Common myeloid progenitor, CD34-positive (primary cell): Measurements from ENCODE around the gene NFAM1.

ENCODE experiments used
- CTCF ChIA-PET: fragments of 350-600 bp; sonication (Branson Sonifier 250); formaldehyde crosslinking; loops from one replicate; lab custom pipeline; 2021; ENCODE audit warnings: antibody characterized with exemption; lab: Charles Lee
- POLR2A ChIA-PET: fragments of 350-600 bp; sonication (Branson Sonifier 250); formaldehyde crosslinking; loops from one replicate; lab custom pipeline; 2021; ENCODE audit warnings: antibody characterized with exemption; lab: Charles Lee
- DNase-seq, 3 donors: peaks; one replicate each; pipeline versions ENCODE4 v3.0.0 to v3.0.0-alpha.2; 2013
- H3K27ac ChIP-seq, 2 experiments: 1 replicate in 1 of 2; 2 replicates in 1 of 2; pipeline ENCODE4 v1.7.0; 2013; ENCODE audit warnings: inconsistent platforms in 2 of 2, low read length in 2 of 2, mild to moderate bottlenecking in 2 of 2, low read depth in 1 of 2, moderate library complexity in 1 of 2; ENCODE audit not compliant: severe bottlenecking in 2 of 2, insufficient read depth in 1 of 2, poor library complexity in 1 of 2
- H3K27me3 ChIP-seq, 5 experiments: replicated peaks in 2 of 5; 1 replicate in 3 of 5; 2 replicates in 2 of 5; pipeline versions ENCODE4 v1.6.1 to v1.7.0; 2013; ENCODE audit warnings: low read length in 4 of 5, mild to moderate bottlenecking in 2 of 5, moderate library complexity in 2 of 5, inconsistent platforms in 1 of 5; ENCODE audit not compliant: insufficient read depth in 5 of 5, control insufficient read depth in 4 of 5
- H3K36me3 ChIP-seq, 4 experiments: 1 replicate in 2 of 4; 2 replicates in 2 of 4; pipeline versions ENCODE4 v1.6.1 to v1.7.0; 2013; ENCODE audit warnings: low read length in 3 of 4, control low read depth in 1 of 4, mild to moderate bottlenecking in 1 of 4; ENCODE audit not compliant: control insufficient read depth in 4 of 4, insufficient read depth in 4 of 4
- H3K4me1 ChIP-seq, 4 experiments: 1 replicate in 3 of 4; 2 replicates in 1 of 4; pipeline versions ENCODE4 v1.6.1 to v1.7.1; 2013; ENCODE audit warnings: low read length in 3 of 4, mild to moderate bottlenecking in 3 of 4, control low read depth in 1 of 4, inconsistent platforms in 1 of 4, moderate library complexity in 1 of 4; ENCODE audit not compliant: control insufficient read depth in 4 of 4, insufficient read depth in 4 of 4; ENCODE audit errors: control extremely low read depth in 1 of 4
- H3K4me3 ChIP-seq, 7 experiments: 1 replicate in 4 of 7; 2 replicates in 3 of 7; pipeline versions ENCODE4 v1.5.1 to v1.7.0; 2013; ENCODE audit warnings: mild to moderate bottlenecking in 7 of 7, low read length in 6 of 7, moderate library complexity in 6 of 7, inconsistent platforms in 2 of 7, low read depth in 2 of 7, control low read depth in 1 of 7; ENCODE audit not compliant: insufficient read depth in 4 of 7, control insufficient read depth in 1 of 7; ENCODE audit errors: extremely low read depth in 1 of 7
- H3K9me3 ChIP-seq, 5 experiments: 1 replicate in 4 of 5; 2 replicates in 1 of 5; pipeline versions ENCODE4 v1.6.1 to v1.7.1; 2013; ENCODE audit warnings: low read length in 4 of 5, mild to moderate bottlenecking in 2 of 5, inconsistent platforms in 1 of 5, low read depth in 1 of 5, moderate library complexity in 1 of 5; ENCODE audit not compliant: control insufficient read depth in 4 of 5, insufficient read depth in 2 of 5; ENCODE audit errors: control extremely low read depth in 1 of 5
- WGBS: methylation state at CpG from one replicate; pipeline ENCODE4 v1.1.5; 2013; ENCODE audit not compliant: insufficient coverage; 5-methylcytosine and 5-hydroxymethylcytosine counted together

The NFAM1 gene

GRCh38 chr22:42468841-42469240 lies 36.6 kb upstream of the NFAM1 start:
- 100% methylated on average over 1 of the region's 2 CpGs for WGBS
- Histone ChIP-seq H3K4me1 (no peaks in the 10 kb centered on the region), H3K36me3 (no peaks in the 10 kb centered on the region), H3K9me3 (no peaks in the 10 kb centered on the region), H3K27ac (no peak overlapping the region), H3K4me3 (no peak overlapping the region), H3K27me3 (peaks cover 0 to 3% (median 0%) of the 10 kb centered on the region in 5 experiments)
- ChIA-PET POLR2A (no interaction called here), CTCF (no interaction called here)
- DNase-seq, result no peak

- ChIA-PET CTCF (interaction anchor here (1.3 to 2.1 kb wide), 2 partner anchors 9 to 18 kb away, joined by 4 to 9 read pairs; no protein-coding TSS in a partner anchor), POLR2A (no interaction called here)
- H3K4me3 ChIP-seq, result no peak overlapping the region
- no peaks in the 10 kb centered on the region for H3K9me3 ChIP-seq
- WGBS, result 11% methylated on average over 1 of the region's 1 CpG
- H3K36me3 ChIP-seq, result no peaks in the 10 kb centered on the region
- H3K27me3 ChIP-seq, result peaks cover 0 to 14% (median 4%) of the 10 kb centered on the region in 5 experiments
- peaks cover 0 to 8% (median 0%) of the 10 kb centered on the region in 4 experiments for H3K4me1 ChIP-seq
- H3K27ac ChIP-seq, result no peak overlapping the region
- DNase-seq, result peak; percentile 70 to 91 (median 80)
These were observed 29.8 kb upstream of the NFAM1 start for GRCh38 chr22:42462016-42462415.

- ChIA-PET CTCF (interaction anchor here (1.3 kb wide), 1 partner anchor 9 kb away, joined by 4 read pairs; no protein-coding TSS in a partner anchor), POLR2A (no interaction called here)
- Histone ChIP-seq H3K36me3 (no peaks in the 10 kb centered on the region), H3K4me1 (peaks cover 0 to 8% (median 0%) of the 10 kb centered on the region in 4 experiments), H3K27me3 (peaks cover 0 to 14% (median 4%) of the 10 kb centered on the region in 5 experiments), H3K9me3 (no peaks in the 10 kb centered on the region), H3K27ac (no peak overlapping the region), H3K4me3 (peak overlapping the region in 1 of 7 experiments; percentile 15)
- 86% methylated on average over 3 of the region's 3 CpGs for WGBS
- no peak for DNase-seq
These were observed 29.3 kb upstream of the NFAM1 start for GRCh38 chr22:42461511-42461910.

- no peaks in the 10 kb centered on the region for H3K36me3 ChIP-seq
- WGBS, result 63% methylated on average over 9 of the region's 21 CpGs
- H3K27ac ChIP-seq, result no peak overlapping the region
- ChIA-PET POLR2A (no interaction called here), CTCF (interaction anchor here (1.6 to 1.9 kb wide), 2 partner anchors 13 to 15 kb away, joined by 5 to 6 read pairs; no protein-coding TSS in a partner anchor)
- peaks cover 0 to 14% (median 4%) of the 10 kb centered on the region in 5 experiments for H3K27me3 ChIP-seq
- DNase-seq, result no peak
- H3K4me3 ChIP-seq, result no peak overlapping the region
- peaks cover 0 to 8% (median 0%) of the 10 kb centered on the region in 4 experiments for H3K4me1 ChIP-seq
- H3K9me3 ChIP-seq, result no peaks in the 10 kb centered on the region
These were observed 27.3 kb upstream of the NFAM1 start for GRCh38 chr22:42459287-42460063.

GRCh38 chr22:42452916-42453315 lies 20.7 kb upstream of the NFAM1 start:
- Histone ChIP-seq H3K27ac (no peak overlapping the region), H3K4me1 (no peaks in the 10 kb centered on the region), H3K36me3 (no peaks in the 10 kb centered on the region), H3K27me3 (no peaks in the 10 kb centered on the region), H3K9me3 (no peaks in the 10 kb centered on the region), H3K4me3 (no peak overlapping the region)
- no peak for DNase-seq
- POLR2A ChIA-PET, result no interaction called here
- WGBS, result 82% methylated on average over 6 of the region's 6 CpGs
- CTCF ChIA-PET, result interaction anchor here (0.6 to 1.2 kb wide), 5 partner anchors 8 to 280 kb away, joined by 3 to 4 read pairs (median 3); no protein-coding TSS in a partner anchor

- Histone ChIP-seq H3K4me3 (no peak overlapping the region), H3K4me1 (no peaks in the 10 kb centered on the region), H3K9me3 (no peaks in the 10 kb centered on the region), H3K27ac (no peak overlapping the region), H3K27me3 (no peaks in the 10 kb centered on the region), H3K36me3 (no peaks in the 10 kb centered on the region)
- ChIA-PET POLR2A (no interaction called here), CTCF (interaction anchor here (0.6 to 1.2 kb wide), 7 partner anchors 7 to 283 kb away, joined by 3 to 4 read pairs (median 3); no protein-coding TSS in a partner anchor)
- DNase-seq, result no peak
- 98% methylated on average over 9 of the region's 11 CpGs for WGBS
These were observed 20.3 kb upstream of the NFAM1 start for GRCh38 chr22:42452456-42452855.
